Esophagus squamous epithelium (tissue), 5 donors: ENCODE measurements around the gene KLHL2. TPM values are rescaled to one million over a fixed set of nuclear protein-coding genes. Genes with fewer than 3 reads are reported as not detected.
"Not testable (repeated sequence)": the region's sequence is repeated elsewhere in the genome, so short reads cannot be mapped to it uniquely, and the experiment has no call there.

Experiments used
- DNase-seq: peaks from one replicate; lab custom pipeline; 2025; lab: John Stamatoyannopoulos, UW
- H3K27ac ChIP-seq, 4 donors: fragments of 200-600 bp; sonication (generic); one replicate each; pipeline ENCODE4 v1.5.1; 2016 to 2019; ENCODE audit warnings: mild to moderate bottlenecking in 1 of 4
- H3K27me3 ChIP-seq, 4 donors: fragments of 200-600 bp; sonication (generic); 1 replicate in 3 of 4; 2 replicates in 1 of 4; pipeline versions ENCODE4 v1.5.1 to v1.6.0; 2017 to 2021; ENCODE audit warnings: antibody characterized with exemption in 1 of 4
- H3K36me3 ChIP-seq, 3 donors: fragments of 200-600 bp; sonication (generic); one replicate each; pipeline ENCODE4 v1.5.1; 2016 to 2019
- H3K4me1 ChIP-seq, 3 donors: fragments of 200-600 bp; sonication (generic); one replicate each; pipeline ENCODE4 v1.5.1; 2017 to 2019
- H3K4me3 ChIP-seq, 4 donors: fragments of 200-600 bp; sonication (generic); 1 replicate in 3 of 4; 2 replicates in 1 of 4; pipeline ENCODE4 v1.5.1; 2016 to 2019; ENCODE audit warnings: mild to moderate bottlenecking in 2 of 4, moderate library complexity in 1 of 4
- H3K9me3 ChIP-seq, 3 donors: fragments of 200-600 bp; sonication (generic); one replicate each; pipeline ENCODE4 v1.5.1; 2016 to 2019
- CTCF ChIP-seq, 6 experiments: fragments of 450-650 bp in 4 of 6; fragments of 200-600 bp in 2 of 6; sonication (generic) in 2 of 6; IDR thresholded peaks; one replicate each; pipeline ENCODE4 v1.5.1; 2016 to 2019; ENCODE audit warnings: antibody characterized with exemption in 6 of 6, mild to moderate bottlenecking in 4 of 6, moderate library complexity in 4 of 6
- POLR2A ChIP-seq, 4 donors: fragments of 450-650 bp; IDR thresholded peaks; one replicate each; pipeline ENCODE4 v1.6.1; 2017; ENCODE audit warnings: antibody characterized with exemption in 4 of 4, mild to moderate bottlenecking in 4 of 4, moderate library complexity in 3 of 4
- WGBS, 2 donors: methylation state at CpG; one replicate each; pipeline ENCODE4 v1.1.5; 2018; 5-methylcytosine and 5-hydroxymethylcytosine counted together
- intact Hi-C: fragments of 100-400 bp; cut with DNase I; formaldehyde crosslinking; loops from one replicate; pipeline ENCODE4 v1.15.0; 2022
- total RNA-seq, 4 donors: library from RNA; depleted of rRNA; stranded (reverse); fragments of >200 nt; gene quantifications; one replicate each; pipeline ENCODE4 v1.1.0, GENCODE V29; 2016
- donor health status: DM: yes; HTN: yes; CAD: no.

Gene KLHL2
- total RNA-seq, 4 donors from 2014 or later: 25.6 to 44.3 (median 30.8) TPM

- TF ChIP-seq POLR2A (IDR thresholded peaks at IDR 0.05): no peak
- TF ChIP-seq CTCF (IDR thresholded peaks at IDR 0.05): no peak
- Histone ChIP-seq H3K36me3 (peaks cover 0 to 20% (median 0%) of the 10 kb centered on the region in 3 donors), H3K4me3 (no peak overlapping the region), H3K27ac (no peak overlapping the region), H3K4me1 (peaks cover 0 to 33% (median 0%) of the 10 kb centered on the region in 3 donors), H3K27me3 (no peaks in the 10 kb centered on the region), H3K9me3 (no peaks in the 10 kb centered on the region)
- DNase-seq: no peak
- intact Hi-C loops: no loop called here
- WGBS, 2 donors: 90 to 93% methylated on average over 5 of the region's 5 CpGs
Measured at GRCh38 chr4:165234766-165235165, 27.4 kb downstream of the KLHL2 start.

- H3K9me3 ChIP-seq, H3K27ac ChIP-seq, H3K36me3 ChIP-seq, intact Hi-C loops, DNase-seq, H3K4me3 ChIP-seq, H3K27me3 ChIP-seq: not testable (repeated sequence)
- H3K4me1 ChIP-seq: peaks cover 0 to 47% (median 0%) of the 10 kb centered on the region in 3 donors
- WGBS, 2 donors: no CpG with 5 or more reads among the region's 1 CpG
Measured at GRCh38 chr4:165236852-165237251, 29.5 kb downstream of the KLHL2 start.

- H3K27me3 ChIP-seq, H3K36me3 ChIP-seq, intact Hi-C loops, H3K9me3 ChIP-seq, DNase-seq, H3K4me3 ChIP-seq: not testable (repeated sequence)
- H3K27ac ChIP-seq: peak overlapping the region; percentile 11 to 76 (median 52)
- peaks cover 0 to 50% (median 0%) of the 10 kb centered on the region in 3 donors for H3K4me1 ChIP-seq
- WGBS, 2 donors: 36 to 60% methylated on average over 3 to 4 of the region's 5 CpGs
Measured at GRCh38 chr4:165238041-165238640, 30.8 kb downstream of the KLHL2 start.

- H3K4me3 ChIP-seq, H3K36me3 ChIP-seq, H3K9me3 ChIP-seq, DNase-seq, intact Hi-C loops, H3K27me3 ChIP-seq: not testable (repeated sequence)
- H3K4me1 ChIP-seq: peaks cover 0 to 42% (median 0%) of the 10 kb centered on the region in 3 donors
- peak overlapping the region in 2 of 4 donors; percentile 36 to 42 for H3K27ac ChIP-seq
Measured at GRCh38 chr4:165240761-165241160, 33.4 kb downstream of the KLHL2 start.

- H3K9me3 ChIP-seq, H3K27me3 ChIP-seq, H3K4me3 ChIP-seq, intact Hi-C loops, H3K36me3 ChIP-seq, DNase-seq, H3K27ac ChIP-seq: not testable (repeated sequence)
- 66 to 71% methylated on average over 2 of the region's 2 CpGs for WGBS, 2 donors
- peaks cover 0 to 32% (median 0%) of the 10 kb centered on the region in 3 donors for H3K4me1 ChIP-seq
Measured at GRCh38 chr4:165244148-165244547, 36.8 kb downstream of the KLHL2 start.

- H3K4me1 ChIP-seq: peaks cover 0 to 26% (median 0%) of the 10 kb centered on the region in 3 donors
- DNase-seq, H3K36me3 ChIP-seq, H3K27ac ChIP-seq, H3K27me3 ChIP-seq, H3K4me3 ChIP-seq, intact Hi-C loops, H3K9me3 ChIP-seq: not testable (repeated sequence)
- WGBS, 2 donors: 92 to 96% methylated on average over 3 to 8 of the region's 10 CpGs
Measured at GRCh38 chr4:165244587-165245186, 37.3 kb downstream of the KLHL2 start.

- 63 to 67% methylated on average over 3 of the region's 3 CpGs for WGBS, 2 donors
- H3K36me3 ChIP-seq: no peaks in the 10 kb centered on the region
- H3K27ac ChIP-seq: no peak overlapping the region
- peaks cover 0 to 4% (median 0%) of the 10 kb centered on the region in 3 donors for H3K4me1 ChIP-seq
- DNase-seq: no peak
- intact Hi-C loops: no loop called here
- H3K4me3 ChIP-seq: no peak overlapping the region
- no peaks in the 10 kb centered on the region for H3K9me3 ChIP-seq
- no peaks in the 10 kb centered on the region for H3K27me3 ChIP-seq
- TF ChIP-seq CTCF (IDR thresholded peaks at IDR 0.05): no peak
- TF ChIP-seq POLR2A (IDR thresholded peaks at IDR 0.05): no peak
Measured at GRCh38 chr4:165248102-165248501, 40.7 kb downstream of the KLHL2 start.

- H3K4me3 ChIP-seq, H3K27ac ChIP-seq, intact Hi-C loops, H3K4me1 ChIP-seq, DNase-seq, H3K9me3 ChIP-seq, H3K36me3 ChIP-seq, H3K27me3 ChIP-seq: not testable (repeated sequence)
- WGBS, 2 donors: 57 to 68% methylated on average over 1 of the region's 1 CpG
Measured at GRCh38 chr4:165248904-165249303, 41.5 kb downstream of the KLHL2 start.

GRCh38 chr4:165254771-165255170 is 47.4 kb downstream of the KLHL2 start:
- H3K27me3 ChIP-seq, H3K36me3 ChIP-seq, H3K9me3 ChIP-seq, intact Hi-C loops, H3K4me3 ChIP-seq, DNase-seq: not testable (repeated sequence)
- WGBS, 2 donors: 68 to 81% methylated on average over 3 of the region's 3 CpGs
- Histone ChIP-seq H3K4me1 (peaks cover 12 to 17% (median 12%) of the 10 kb centered on the region in 3 donors), H3K27ac (peak overlapping the region in 2 of 4 donors; percentile 13 to 16)

GRCh38 chr4:165255439-165255838 is 48.1 kb downstream of the KLHL2 start:
- H3K36me3 ChIP-seq, intact Hi-C loops, H3K4me3 ChIP-seq, H3K9me3 ChIP-seq, H3K27me3 ChIP-seq: not testable (repeated sequence)
- Histone ChIP-seq H3K27ac (peak overlapping the region in 1 of 4 donors; percentile 13), H3K4me1 (peaks cover 12 to 17% (median 12%) of the 10 kb centered on the region in 3 donors)
- WGBS, 2 donors: 10 to 19% methylated on average over 3 to 4 of the region's 4 CpGs
- DNase-seq: peak; percentile 15

- H3K9me3 ChIP-seq, H3K27me3 ChIP-seq, H3K4me3 ChIP-seq, DNase-seq, H3K36me3 ChIP-seq, intact Hi-C loops: not testable (repeated sequence)
- Histone ChIP-seq H3K27ac (peak overlapping the region in 1 of 4 donors; percentile 9), H3K4me1 (peaks cover 12 to 17% (median 12%) of the 10 kb centered on the region in 3 donors)
- WGBS, 2 donors: 44 to 66% methylated on average over 7 of the region's 7 CpGs
Measured at GRCh38 chr4:165256074-165256659, 48.8 kb downstream of the KLHL2 start.
